BLaER1 treated with 17β-estradiol and CSF1 and Interleukin-3, amounts not matched to agents 10 nM and 100 nM (cell line): Measurements from ENCODE around the gene COL2A1.

Experiments used
- H3K27ac ChIP-seq, 11 experiments: shearing (Covaris generic); formaldehyde crosslinking; 2 replicates each; pipeline ENCODE4 v1.8.1; 2022
- H3K27me3 ChIP-seq, 11 experiments: shearing (Covaris generic); formaldehyde crosslinking; 2 replicates each; pipeline ENCODE4 v1.8.1; 2022
- H3K36me3 ChIP-seq, 11 experiments: shearing (Covaris generic); formaldehyde crosslinking; 2 replicates each; pipeline ENCODE4 v1.8.1; 2022
- H3K4me1 ChIP-seq, 10 experiments: shearing (Covaris generic); formaldehyde crosslinking; 2 replicates each; pipeline ENCODE4 v1.8.1; 2022
- H3K4me2 ChIP-seq, 11 experiments: shearing (Covaris generic); formaldehyde crosslinking; 2 replicates each; pipeline ENCODE4 v1.8.1; 2022
- H3K4me3 ChIP-seq, 10 experiments: shearing (Covaris generic); formaldehyde crosslinking; 2 replicates each; pipeline ENCODE4 v1.8.1; 2022
- H3K9ac ChIP-seq, 11 experiments: shearing (Covaris generic); formaldehyde crosslinking; 2 replicates each; pipeline ENCODE4 v1.8.1; 2022
- H3K9me3 ChIP-seq, 11 experiments: shearing (Covaris generic); formaldehyde crosslinking; replicated peaks in 1 of 11; 2 replicates each; pipeline ENCODE4 v1.8.1; 2022
- H4K20me1 ChIP-seq, 11 experiments: shearing (Covaris generic); formaldehyde crosslinking; 2 replicates each; pipeline ENCODE4 v1.8.1; 2022
- Cebpa-rat ChIP-seq, 11 experiments: shearing (Covaris generic); IDR thresholded peaks; 2 replicates each; pipeline ENCODE4 v1.8.1; 2022

Gene COL2A1

DNA sequence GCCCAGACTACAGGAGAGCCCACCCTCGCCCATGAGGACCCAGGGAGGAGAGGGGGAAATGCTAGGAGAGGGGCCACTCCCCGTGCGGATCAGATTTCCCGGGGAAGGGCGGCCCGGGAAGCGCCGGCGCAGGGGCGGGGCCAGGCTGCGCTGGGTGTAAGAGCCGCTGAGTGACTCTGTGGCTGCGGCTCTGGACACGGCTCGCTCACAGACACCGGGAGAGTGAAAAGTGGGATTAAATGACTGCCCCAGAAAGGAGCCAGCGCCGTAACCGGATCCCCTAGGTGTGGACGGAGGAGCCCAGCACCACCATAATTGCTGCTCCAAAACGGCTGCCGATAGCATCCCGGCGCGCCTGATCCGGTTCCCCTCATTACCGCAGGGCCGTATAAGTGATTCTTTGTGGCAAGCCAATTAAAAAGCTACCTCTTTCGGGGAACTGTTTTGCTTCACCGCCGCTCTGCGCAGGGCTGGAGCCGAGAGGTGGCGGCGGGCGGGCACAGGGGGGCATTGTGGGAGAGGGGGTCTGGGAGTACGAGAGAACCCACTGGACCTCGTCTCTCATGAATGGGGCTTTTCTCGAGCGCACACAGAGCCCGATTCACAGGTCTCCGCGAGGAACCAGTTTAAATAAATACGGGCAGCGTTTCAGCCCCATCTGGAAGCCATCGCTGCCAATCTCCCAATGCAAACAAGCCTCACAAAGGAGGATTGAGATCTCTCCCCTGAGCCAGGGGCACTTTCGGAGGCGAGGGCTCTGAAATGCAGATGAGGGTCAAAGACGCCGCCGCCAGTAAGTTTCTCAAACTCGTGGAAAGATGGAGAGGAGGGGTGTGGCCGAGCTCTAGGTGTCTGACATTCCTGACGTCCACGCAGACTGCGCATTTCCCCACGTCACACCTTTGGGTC is 2.5 kb downstream of the COL2A1 start:
- Histone ChIP-seq H3K36me3 (no peaks in the 10 kb centered on the region), H3K4me1 (peaks cover 25 to 37% (median 35%) of the 10 kb centered on the region in 10 experiments; a peak in 19 of 20 replicates), H4K20me1 (peaks cover 0 to 60% (median 32%) of the 10 kb centered on the region in 11 experiments; a peak in 17 of 22 replicates), H3K4me3 (peak overlapping the region; percentile 49 to 69 (median 58)), H3K27me3 (peaks cover 84 to 99% (median 93%) of the 10 kb centered on the region in 11 experiments), H3K9me3 (no peaks in the 10 kb centered on the region), H3K9ac (peak overlapping the region in 5 of 11 experiments; percentile 1 to 47 (median 31); a peak in 5 of 22 replicates), H3K4me2 (peak overlapping the region; percentile 83 to 99 (median 94)), H3K27ac (no peak overlapping the region)
- no peak for TF ChIP-seq Cebpa-rat (IDR thresholded peaks at IDR 0.05)

GRCh38 chr12:48000878-48001504 is 3.3 kb downstream of the COL2A1 start:
- no peaks in the 10 kb centered on the region for H3K36me3 ChIP-seq
- TF ChIP-seq Cebpa-rat (IDR thresholded peaks at IDR 0.05) = no peak
- peaks cover 25 to 41% (median 37%) of the 10 kb centered on the region in 10 experiments; a peak in 19 of 20 replicates for H3K4me1 ChIP-seq
- no peak overlapping the region for H3K27ac ChIP-seq
- no peaks in the 10 kb centered on the region for H3K9me3 ChIP-seq
- H3K4me3 ChIP-seq = peak overlapping the region; percentile 49 to 69 (median 58)
- peak overlapping the region in 5 of 11 experiments; percentile 1 to 47 (median 31); a peak in 5 of 22 replicates for H3K9ac ChIP-seq
- H4K20me1 ChIP-seq = peaks cover 0 to 59% (median 32%) of the 10 kb centered on the region in 11 experiments; a peak in 17 of 22 replicates
- H3K4me2 ChIP-seq = peak overlapping the region; percentile 83 to 99 (median 94)
- peaks cover 78 to 92% (median 86%) of the 10 kb centered on the region in 11 experiments for H3K27me3 ChIP-seq

DNA sequence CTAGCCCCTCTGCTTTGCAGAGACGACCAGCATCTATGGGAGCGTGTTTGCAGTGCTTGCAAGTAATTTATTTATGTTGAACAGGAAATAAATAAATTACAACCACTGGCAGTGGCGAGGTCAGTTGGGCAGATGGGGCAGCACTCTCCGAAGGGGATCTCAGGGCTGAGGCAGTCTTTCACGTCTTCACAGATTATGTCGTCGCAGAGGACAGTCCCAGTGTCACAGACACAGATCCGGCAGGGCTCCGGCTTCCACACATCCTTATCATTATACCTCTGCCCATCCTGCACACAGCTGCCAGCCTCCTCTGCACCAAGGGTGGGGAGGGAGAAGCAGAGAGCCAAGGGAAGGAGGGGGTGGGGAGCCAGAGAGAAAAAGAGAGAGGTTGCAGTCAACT is 4.5 kb downstream of the COL2A1 start:
- TF ChIP-seq Cebpa-rat (IDR thresholded peaks at IDR 0.05) = no peak
- H3K36me3 ChIP-seq = no peaks in the 10 kb centered on the region
- H3K4me1 ChIP-seq = peaks cover 25 to 48% (median 40%) of the 10 kb centered on the region in 10 experiments; a peak in 19 of 20 replicates

GRCh38 chr12:47997321-47997720 is 7.0 kb downstream of the COL2A1 start:
- peaks cover 12 to 37% (median 22%) of the 10 kb centered on the region in 10 experiments; a peak in 18 of 20 replicates for H3K4me1 ChIP-seq
- H3K4me3 ChIP-seq = no peak overlapping the region
- H3K4me2 ChIP-seq = no peak overlapping the region
- H3K27me3 ChIP-seq = peaks cover 41 to 55% (median 52%) of the 10 kb centered on the region in 11 experiments
- no peaks in the 10 kb centered on the region for H3K36me3 ChIP-seq
- peaks cover 0 to 9% (median 0%) of the 10 kb centered on the region in 11 experiments; a peak in 2 of 22 replicates for H3K9me3 ChIP-seq
- H3K27ac ChIP-seq = no peak overlapping the region
- peaks cover 0 to 24% (median 8%) of the 10 kb centered on the region in 11 experiments; a peak in 14 of 22 replicates for H4K20me1 ChIP-seq
- TF ChIP-seq Cebpa-rat (IDR thresholded peaks at IDR 0.05) = no peak
- no peak overlapping the region for H3K9ac ChIP-seq

More for the DNA sequence above, 4.5 kb downstream of the COL2A1 start:
- no peak overlapping the region for H3K27ac ChIP-seq
- H4K20me1 ChIP-seq = peaks cover 0 to 48% (median 32%) of the 10 kb centered on the region in 11 experiments; a peak in 17 of 22 replicates
- H3K27me3 ChIP-seq = peaks cover 66 to 80% (median 75%) of the 10 kb centered on the region in 11 experiments
- no peak overlapping the region for H3K4me3 ChIP-seq
- H3K9ac ChIP-seq = no peak overlapping the region
- no peak overlapping the region for H3K4me2 ChIP-seq
- H3K9me3 ChIP-seq = peaks cover 0 to 4% (median 0%) of the 10 kb centered on the region in 11 experiments; a peak in 1 of 22 replicates

DNA sequence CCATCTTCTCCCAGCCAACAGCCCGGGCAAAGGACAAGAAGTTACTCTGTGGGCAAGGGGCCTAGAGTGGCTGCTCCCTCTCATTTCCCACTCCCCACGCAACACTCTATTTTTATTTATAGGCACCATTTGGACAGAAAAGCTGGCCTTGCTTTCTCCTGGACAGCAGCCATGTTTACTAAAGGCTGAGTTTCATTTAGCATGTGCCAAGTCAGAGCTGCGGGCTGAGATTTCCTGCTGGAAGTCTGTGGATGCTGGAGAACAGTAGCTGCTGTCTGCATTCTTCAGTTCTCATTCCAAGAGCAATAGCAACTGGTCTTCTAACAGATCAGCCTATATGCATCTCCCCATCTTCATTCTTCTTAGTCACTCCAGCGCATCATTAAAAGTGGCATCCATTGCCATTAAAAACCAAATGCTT is 8.3 kb downstream of the COL2A1 start:
- H3K27ac ChIP-seq = no peak overlapping the region
- H3K4me3 ChIP-seq = no peak overlapping the region
- no peak for TF ChIP-seq Cebpa-rat (IDR thresholded peaks at IDR 0.05)
- H3K4me1 ChIP-seq = peaks cover 6 to 34% (median 19%) of the 10 kb centered on the region in 10 experiments; a peak in 19 of 20 replicates
- peak overlapping the region in 8 of 11 experiments; percentile 5 to 57 (median 44); a peak in 13 of 22 replicates for H3K4me2 ChIP-seq
- no peaks in the 10 kb centered on the region for H3K36me3 ChIP-seq
- H3K9ac ChIP-seq = no peak overlapping the region
- H4K20me1 ChIP-seq = peaks cover 0 to 11% (median 0%) of the 10 kb centered on the region in 11 experiments; a peak in 8 of 22 replicates
- H3K9me3 ChIP-seq = peaks cover 0 to 9% (median 0%) of the 10 kb centered on the region in 11 experiments; a peak in 2 of 22 replicates
- H3K27me3 ChIP-seq = peaks cover 28 to 42% (median 38%) of the 10 kb centered on the region in 11 experiments

- Histone ChIP-seq H4K20me1 (peaks cover 0 to 12% (median 0%) of the 10 kb centered on the region in 11 experiments; a peak in 2 of 22 replicates), H3K9ac (no peak overlapping the region), H3K27ac (no peak overlapping the region), H3K9me3 (peaks cover 0 to 9% (median 0%) of the 10 kb centered on the region in 11 experiments; a peak in 2 of 22 replicates), H3K4me3 (no peak overlapping the region), H3K36me3 (no peaks in the 10 kb centered on the region), H3K27me3 (peaks cover 3 to 17% (median 13%) of the 10 kb centered on the region in 11 experiments), H3K4me2 (no peak overlapping the region), H3K4me1 (peaks cover 21 to 57% (median 42%) of the 10 kb centered on the region in 10 experiments)
- TF ChIP-seq Cebpa-rat (IDR thresholded peaks at IDR 0.05) = no peak
These were observed 10.8 kb downstream of the COL2A1 start for GRCh38 chr12:47993491-47993890.

DNA sequence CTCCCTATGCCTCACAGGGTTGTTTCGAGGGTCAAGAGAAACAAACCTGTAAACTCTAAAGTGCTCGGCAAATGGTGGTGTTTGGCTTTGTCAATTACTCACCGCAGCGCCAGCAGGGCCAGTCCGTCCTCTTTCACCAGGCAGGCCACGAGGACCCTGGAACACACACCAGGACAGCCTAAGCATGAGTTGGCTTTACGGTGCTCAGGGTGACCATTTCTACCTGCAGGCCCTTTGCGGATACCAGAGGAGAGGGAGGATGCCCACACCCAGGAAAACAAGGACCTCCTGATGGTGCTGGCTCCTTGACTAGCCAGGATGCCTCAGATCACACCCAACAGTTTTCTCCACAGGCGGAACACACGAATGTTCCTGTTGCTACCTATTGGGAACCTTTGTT is 11.5 kb downstream of the COL2A1 start:
- Histone ChIP-seq H3K4me3 (no peak overlapping the region), H3K4me1 (peaks cover 21 to 64% (median 50%) of the 10 kb centered on the region in 10 experiments), H4K20me1 (peaks cover 0 to 12% (median 0%) of the 10 kb centered on the region in 11 experiments; a peak in 1 of 22 replicates), H3K27ac (no peak overlapping the region), H3K9me3 (peaks cover 0 to 9% (median 0%) of the 10 kb centered on the region in 11 experiments; a peak in 2 of 22 replicates), H3K36me3 (no peaks in the 10 kb centered on the region), H3K9ac (no peak overlapping the region), H3K27me3 (peaks cover 0 to 10% (median 6%) of the 10 kb centered on the region in 11 experiments; a peak in 13 of 22 replicates), H3K4me2 (no peak overlapping the region)
- no peak for TF ChIP-seq Cebpa-rat (IDR thresholded peaks at IDR 0.05)
